Stimulated activated CD8-positive, alpha-beta memory T cell treated with anti-CD3 and anti-CD28 coated beads, Interleukin-7, amount 100 ng/mL, for 24 hours (primary cell): ENCODE measurements around the gene PPHLN1.

Experiments used
- DNase-seq: peaks from one replicate; pipeline ENCODE4 v3.0.0-alpha.2; 2020; ENCODE audit warnings: low read depth

The PPHLN1 gene

DNA sequence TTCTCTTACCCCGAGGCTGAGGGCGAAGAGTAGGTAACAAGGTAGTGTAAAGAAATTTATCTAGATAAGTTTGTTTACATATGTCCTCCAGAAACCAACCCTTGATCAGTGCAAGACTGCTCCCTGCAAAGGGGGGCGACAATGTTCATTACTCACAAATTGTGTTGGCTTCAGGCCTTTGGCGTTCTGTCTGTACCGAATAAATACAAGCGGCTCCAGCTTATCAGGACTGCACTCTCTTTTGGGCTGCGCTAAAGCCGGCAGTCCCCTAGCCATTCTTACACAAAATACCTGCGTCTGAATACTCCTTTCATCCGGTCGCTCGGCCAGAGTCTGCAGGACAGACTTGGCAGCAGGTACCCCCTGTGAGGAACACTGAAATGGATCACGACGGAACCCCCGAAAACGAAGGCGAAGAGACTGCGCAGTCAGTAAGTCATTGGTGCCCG lies 116.4 kb downstream of the PPHLN1 start:
- no peak for DNase-seq

DNA sequence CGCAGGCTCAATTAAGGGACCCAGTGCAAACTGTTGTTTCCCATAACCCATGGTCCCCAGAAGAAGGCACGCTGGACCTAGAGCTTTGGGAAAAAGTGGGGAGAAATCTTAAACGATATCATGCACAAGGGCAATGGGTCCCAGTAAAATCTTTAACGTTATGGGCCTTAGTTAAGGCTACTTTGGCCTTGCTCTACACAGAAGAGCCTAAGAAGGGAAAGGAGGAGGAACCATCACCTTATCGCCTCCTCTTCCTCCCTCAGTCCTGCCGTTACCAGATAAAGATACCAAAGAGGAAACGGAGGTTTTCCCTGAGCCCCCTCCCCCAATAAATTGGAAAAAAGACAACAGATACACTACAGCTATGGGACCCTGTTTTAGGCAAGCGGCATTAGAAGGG lies 116.9 kb downstream of the PPHLN1 start:
- DNase-seq = no peak

DNA sequence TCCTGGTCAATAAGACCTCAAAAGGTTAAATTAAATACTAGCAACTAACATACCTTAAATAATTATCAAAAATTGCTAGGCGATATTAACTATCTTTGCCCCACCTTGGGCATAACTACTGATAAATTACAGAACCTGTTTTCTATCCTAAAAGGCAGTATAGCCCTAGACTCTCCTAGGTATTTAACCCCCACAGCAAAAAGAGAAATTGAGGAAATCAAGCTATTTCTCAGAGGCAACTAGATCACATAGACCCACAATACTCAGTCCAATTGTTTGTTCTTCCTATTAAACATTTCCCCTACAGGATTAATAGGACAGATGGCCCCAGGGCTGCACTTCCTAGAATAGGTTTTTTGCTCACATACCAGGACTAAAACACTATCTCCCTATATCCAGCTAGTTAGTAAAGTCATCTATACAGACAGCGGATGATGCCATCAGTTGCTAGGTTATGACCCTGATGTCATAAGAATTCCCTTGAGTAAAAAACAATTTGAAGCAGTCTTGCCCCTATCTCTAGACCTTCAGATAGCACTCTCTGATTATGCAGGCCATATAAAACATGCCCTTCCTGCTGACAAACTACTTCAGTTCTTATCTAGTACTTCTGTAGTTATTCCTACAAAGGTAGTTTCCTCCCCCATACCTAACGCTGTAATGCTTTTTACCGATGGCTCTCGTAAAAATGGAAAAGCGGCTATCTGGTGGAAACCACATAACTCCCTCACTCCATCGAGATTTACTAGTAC lies 118.4 kb downstream of the PPHLN1 start:
- DNase-seq = no peak

DNA sequence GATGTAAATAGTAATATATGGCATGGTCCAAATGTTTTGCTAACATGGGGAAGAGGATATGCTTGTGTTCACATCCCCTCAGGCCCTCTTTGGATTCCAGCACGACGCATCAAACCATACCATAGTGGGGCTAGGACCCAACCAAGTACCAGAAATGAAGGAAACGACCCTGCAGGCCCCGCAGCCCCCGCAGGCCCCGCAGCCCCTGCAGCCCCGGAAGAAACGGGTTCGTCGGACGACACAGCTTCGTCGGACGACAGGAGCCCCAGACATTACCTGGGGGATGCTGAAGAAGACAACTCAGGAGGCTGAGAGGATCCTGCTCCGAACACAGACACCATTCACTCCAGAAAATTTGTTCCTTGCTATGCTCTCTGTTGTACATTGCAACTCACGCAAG lies 119.9 kb downstream of the PPHLN1 start:
- DNase-seq = no peak

DNA sequence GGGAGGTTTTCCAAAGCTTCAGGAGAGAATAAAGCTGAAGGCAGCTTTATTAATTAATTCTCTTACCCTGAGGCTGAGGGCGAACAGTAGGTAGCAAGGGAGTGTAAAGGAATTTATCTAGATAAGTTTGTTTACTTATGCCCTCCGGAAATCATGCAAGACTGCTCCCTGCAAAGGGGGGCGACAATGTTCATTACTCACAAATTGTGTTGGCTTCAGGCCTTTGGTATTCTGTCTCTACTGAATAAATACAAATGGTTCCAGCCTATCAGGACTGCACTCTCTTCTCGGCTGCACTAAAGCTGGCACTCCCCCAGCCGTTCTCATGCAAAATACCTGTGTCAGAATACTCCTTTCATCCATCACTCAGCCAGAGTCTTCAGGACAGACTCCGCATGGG lies 120.8 kb downstream of the PPHLN1 start:
- no peak for DNase-seq

DNA sequence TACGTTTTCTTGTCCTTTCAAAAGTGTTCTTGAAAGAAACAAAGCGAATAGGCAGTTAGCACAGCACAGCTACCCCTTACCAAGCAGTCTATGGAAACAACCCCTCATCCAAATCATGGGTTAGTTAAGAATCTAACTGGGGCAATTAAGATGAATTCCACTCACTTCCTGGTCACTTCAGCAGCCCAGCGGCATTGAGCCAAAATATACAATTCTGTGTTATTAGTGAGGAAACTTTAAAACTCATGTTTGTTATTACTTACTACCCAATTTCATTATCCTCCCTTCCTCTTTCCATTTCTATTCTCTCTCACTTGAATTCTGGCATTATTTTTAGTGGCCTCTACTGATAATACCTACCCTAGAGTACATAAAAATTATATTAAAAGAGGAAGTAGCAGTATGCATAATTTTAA lies 121.4 kb downstream of the PPHLN1 start:
- no peak for DNase-seq

DNA sequence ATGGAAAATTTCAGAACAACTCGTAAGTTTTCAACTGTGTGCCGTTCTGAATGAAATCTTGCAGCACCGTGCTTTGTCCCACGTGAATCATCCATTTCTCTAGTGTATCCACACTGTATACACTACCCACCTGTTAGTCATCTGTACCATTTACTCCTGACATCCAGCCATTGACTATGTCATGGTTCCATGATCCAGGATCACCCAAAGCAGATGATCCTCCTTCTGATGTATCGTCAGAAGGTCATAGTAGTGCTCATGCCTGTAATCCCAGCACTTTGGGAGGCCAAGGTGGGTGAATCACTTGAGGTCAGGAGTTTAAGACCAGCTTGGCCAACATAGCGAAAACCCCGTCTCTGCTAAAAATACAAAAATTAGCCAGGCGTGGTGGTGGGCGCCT lies 122.9 kb downstream of the PPHLN1 start:
- no peak for DNase-seq

DNA sequence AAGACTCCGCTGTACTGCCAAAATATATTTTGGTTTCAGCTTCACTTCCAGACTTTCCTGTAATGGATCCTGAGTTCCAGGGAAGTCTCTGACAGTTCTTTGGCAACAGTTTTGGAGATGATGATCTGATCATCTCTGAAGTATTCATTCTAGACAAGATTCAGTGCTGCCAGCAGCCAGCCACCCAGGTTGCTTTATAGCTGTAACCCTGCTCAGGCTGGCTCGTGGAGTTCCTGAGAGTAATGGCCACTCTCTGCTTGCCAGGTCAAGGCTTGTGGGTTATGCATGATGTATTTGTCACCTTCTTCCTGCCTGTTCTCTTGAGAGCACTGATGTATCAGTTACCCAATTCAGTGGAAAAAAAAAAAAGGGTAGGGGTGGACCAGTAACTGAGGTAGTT lies 124.3 kb downstream of the PPHLN1 start:
- no peak for DNase-seq

DNA sequence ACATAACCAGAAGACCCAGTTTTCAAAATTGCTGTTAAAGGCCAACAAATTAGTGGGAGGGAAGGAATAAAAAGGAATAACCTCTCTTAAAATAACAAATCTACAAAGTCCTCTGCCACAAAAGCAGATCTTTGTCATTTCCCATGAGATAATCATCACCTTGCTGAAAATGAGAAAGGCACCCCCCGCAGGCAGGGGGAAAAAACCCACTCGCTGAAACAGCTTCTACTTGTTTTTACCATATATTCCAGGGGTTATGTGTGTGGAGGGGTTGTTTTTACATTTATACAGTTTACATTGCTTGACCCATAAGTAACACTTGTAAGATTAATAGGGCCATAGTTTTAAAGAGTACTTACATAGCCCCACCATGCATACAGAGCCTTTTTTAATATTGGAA lies 132.6 kb downstream of the PPHLN1 start:
- DNase-seq = no peak

DNA sequence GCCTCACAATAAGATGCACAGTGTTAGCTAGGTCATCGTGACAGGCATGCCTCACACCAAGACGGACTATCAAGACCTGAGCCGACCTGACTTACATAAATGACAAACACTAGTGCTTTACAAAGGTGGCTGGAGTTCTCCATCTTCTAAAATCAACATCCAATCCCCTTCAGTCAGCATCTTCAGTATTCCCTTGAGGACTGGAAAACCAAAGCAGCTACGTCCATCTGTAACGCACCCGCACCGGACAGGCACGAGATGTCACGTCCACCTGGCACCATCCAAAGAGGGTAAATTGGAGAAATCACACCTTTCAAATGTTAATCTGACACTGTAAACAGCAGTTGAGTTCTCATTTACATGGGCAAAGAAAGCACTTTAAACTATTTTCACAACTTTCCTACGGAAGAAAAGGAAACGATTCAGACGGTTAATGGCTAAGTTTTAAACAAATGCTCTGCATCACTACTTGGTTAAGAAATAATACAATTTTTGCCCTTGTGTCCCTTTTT lies 133.4 kb downstream of the PPHLN1 start:
- DNase-seq = no peak

DNA sequence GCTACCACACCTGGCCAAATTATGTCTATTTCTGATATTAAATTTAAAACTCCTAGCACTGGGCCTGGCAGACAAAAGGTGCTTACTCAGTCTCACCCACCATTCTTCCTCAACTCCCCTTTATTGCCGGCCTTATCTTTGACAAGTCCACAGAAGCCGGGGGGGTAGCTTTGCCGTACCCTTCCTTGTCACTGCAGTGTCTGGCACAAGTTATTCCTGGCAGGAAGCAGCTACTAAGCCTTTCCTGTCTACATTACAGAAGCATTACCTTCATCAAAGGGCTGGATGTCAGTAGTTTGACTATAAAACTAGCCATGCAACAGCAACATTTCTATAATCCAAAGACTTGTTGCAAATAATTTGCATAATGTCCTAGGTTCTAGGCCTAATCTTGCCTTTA lies 136.5 kb downstream of the PPHLN1 start:
- no peak for DNase-seq

DNA sequence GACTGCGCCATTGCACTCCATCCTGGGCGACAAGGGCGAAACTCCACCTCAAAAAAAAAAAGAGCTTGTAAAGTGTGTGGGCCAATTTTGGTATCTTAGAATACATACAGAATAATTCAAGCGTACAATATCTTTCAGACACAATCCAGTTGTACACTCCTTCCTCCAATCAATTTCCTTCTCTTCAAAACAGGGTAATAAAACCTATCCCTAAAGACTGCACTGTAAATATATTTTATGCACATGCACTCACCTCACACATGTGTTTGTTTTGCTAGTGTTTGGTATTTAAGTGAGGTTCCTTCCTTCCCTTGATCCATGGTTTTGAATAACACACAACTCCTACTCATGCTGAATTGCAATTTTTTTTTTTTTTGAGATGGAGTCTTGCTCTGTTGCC lies 137.7 kb downstream of the PPHLN1 start:
- DNase-seq = no peak

DNA sequence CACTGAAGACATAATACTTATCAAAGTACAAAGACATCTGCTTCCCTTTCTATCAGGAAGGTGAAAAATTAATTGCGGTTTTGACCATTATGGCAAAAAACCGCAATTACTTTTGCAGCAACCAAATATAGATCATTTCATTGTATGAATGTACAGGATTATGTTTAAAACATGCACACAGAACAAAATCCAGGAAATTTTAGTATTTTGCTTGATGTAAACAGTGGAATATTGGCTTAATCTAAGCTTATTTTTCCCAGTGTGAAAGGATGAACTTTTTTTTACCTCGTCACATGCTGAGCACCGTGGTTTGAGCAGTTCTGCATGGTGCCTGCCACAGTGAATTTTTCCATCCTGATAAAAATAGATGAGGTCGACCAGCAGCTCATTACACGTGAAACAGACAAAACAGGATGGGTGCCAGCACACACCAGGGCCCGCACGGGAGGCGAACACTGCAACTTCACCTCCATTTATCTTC lies 142.4 kb downstream of the PPHLN1 start:
- no peak for DNase-seq

DNA sequence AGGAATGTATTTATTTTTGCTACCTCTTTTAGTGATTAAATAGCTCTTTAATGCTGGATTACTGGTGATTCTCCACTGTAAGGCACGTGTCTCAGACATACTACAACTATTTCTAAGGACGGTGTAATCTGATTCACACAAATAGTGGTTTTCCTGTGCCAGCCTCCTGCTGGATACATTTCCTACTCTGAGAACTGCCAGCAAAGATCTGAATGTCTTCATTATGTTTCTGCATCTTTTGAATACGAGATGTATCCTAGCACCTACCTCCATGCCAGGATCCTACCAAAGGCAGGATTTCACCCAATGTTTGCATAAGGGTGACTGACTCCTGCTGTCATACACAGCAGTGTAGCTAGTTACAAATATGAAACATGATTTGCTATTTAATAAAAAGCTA lies 143.0 kb downstream of the PPHLN1 start:
- DNase-seq = no peak

DNA sequence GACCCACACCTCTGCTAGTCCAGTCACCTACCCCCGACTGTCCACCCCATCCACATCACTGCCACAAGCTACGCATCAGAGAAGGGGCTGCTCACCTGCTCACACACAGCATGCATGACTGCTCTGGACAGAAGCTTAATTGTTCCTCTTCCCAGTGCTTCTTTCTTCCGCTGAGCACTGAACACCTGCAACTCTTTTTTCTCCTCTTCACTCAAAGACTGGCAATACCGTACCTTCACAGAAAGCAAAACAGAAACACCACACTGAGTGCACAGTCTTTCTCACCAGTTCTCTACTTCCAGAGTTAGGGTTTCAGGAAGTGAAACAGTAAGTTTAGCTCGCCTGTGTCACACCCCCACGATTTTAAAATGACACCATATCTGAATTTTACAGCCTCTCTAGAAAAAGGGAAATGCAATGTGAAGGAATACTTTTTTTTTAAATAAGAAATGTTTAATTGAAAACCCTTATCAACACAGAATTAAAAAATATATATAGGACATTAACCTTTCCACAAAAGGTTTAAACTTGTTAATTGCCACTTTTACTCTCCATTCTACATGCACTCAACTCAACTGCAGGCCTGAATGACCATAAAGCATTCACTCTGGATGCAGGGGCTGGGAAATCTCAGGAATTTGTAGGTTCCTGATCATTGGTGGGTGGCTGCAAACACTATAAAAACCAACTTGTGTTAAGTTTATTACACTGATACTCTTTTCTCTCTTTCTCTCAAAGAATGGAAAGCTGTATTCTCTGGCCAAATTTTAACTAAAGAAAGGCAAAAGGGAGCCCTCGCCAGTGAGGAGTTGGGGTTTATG lies 143.6 kb downstream of the PPHLN1 start:
- DNase-seq = no peak

DNA sequence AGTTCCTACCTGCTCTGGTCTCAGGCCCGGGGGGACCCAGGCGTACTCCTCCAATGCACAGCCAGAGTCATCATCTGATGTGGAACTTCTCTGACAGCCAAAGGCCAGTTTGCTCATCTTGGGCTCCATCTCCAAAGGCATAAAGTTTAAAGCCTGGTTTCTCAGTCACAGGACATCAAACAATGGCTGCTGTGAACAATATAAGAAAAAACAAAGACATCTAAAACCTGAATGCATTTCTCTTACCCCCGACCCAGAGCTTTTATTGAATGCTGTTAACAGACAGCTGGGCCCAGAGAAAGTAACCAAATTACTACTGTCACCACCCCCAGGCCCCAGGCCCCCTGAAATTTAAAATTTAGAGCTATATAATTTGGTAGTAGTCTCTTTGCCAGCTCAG lies 146.4 kb downstream of the PPHLN1 start:
- DNase-seq = no peak

DNA sequence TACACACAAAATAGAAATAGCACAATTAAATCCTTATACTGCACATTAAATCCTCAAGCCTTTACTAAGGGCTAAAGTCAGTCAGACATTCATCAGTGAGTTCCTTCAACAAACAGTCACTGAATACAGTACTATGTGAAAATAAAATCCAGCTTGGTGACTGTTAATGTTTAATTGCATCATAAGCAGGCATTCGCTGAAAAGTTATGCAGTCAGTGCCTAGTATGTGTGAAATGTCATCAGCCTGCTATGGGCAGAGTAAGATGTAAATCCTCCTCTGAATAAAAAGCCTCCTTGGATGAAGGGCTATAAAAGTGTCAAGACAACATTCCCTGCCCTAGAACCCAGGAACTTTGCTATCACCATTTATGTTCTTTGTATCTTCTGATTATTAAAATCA lies 147.2 kb downstream of the PPHLN1 start:
- no peak for DNase-seq

DNA sequence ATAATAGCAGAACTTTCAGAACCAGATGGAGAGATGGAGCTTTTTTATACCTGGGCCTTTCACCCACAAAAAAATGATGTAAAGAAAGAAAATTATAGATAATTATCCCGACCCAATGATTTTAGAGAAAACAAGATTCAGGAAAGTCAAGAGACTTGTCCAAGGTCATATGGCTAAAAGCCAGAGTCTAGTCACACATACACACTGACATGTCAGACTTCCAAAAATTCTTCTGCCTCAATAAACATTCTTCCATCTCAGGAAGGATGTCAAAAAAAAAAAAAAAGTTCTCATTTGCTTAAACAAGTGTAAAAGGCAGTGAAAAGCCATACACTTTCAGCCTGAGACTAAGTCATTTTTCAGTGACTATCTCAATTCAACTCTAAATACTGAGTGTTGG lies 147.6 kb downstream of the PPHLN1 start:
- DNase-seq = no peak

DNA sequence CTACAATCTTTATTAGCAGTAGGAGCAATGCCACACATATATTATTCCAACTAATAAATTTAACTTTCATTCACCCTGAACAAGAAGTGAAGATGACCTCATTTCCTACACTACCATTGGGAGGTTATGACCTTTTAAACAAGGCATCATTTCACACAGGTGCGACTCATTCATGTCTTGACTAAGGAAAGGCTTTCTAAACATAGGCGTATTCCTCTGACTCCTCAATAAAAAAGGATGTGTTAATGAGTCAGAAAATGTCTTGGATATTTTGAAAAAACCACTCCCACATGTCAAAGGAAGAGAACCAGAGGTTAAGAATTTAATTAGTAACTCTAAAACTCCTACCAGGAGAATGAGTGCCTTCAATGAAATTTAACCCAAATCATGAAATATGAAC lies 148.4 kb downstream of the PPHLN1 start:
- DNase-seq = no peak

DNA sequence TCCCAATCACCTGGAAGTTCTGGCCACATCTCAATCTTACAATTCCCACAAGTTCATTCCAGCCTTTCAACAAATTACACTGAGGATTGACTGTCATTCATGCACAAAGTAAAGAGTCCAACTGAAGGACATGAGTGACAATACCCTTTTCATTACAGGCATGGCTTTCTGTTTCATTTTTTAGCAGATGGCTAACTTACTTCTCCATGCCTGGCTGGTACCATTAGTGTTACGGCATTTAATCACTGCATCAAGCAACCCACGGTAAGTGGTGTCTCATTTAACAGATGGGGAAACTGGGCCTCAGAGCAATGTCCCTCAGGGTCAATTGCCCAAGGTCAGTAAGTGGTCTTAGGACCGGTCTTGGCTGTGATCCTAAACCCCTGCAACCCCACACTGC lies 149.1 kb downstream of the PPHLN1 start:
- DNase-seq = no peak

DNA sequence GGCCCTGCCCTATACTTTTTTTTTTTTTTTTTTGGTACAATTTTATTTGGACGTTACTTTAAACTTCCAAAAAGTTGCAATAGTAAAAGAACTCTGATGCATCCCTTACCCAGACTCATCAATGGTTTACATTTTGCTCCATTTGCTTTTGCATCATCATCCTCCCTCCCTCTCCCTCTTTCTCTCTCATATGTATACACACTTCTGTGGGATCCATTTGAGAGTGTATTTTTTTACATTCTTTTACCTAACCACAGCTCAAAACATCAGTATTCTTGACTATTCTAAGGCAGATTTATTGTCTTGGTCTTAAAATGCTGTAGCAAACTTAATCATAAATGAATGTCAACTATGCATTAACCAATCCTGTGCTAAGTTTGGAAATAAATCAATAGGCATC lies 152.0 kb downstream of the PPHLN1 start:
- no peak for DNase-seq

DNA sequence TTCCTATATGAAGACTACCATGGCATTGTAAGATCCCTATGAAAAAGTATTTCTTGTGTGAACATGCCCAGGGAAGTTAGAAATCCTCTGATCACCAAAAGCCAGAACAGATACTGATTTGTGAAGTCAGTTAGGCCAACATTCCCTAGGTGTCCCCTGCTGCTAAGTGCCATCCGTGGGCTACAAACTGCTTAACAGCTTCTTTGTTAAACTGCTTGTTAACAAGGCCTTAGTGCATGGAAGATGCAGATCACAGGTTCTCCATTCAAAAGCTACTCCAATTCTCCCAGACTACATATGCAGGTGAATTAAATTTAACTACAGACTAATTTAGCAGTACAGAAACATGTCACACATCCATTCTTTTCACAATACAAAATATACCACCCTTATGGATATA lies 155.4 kb downstream of the PPHLN1 start:
- DNase-seq = no peak

DNA sequence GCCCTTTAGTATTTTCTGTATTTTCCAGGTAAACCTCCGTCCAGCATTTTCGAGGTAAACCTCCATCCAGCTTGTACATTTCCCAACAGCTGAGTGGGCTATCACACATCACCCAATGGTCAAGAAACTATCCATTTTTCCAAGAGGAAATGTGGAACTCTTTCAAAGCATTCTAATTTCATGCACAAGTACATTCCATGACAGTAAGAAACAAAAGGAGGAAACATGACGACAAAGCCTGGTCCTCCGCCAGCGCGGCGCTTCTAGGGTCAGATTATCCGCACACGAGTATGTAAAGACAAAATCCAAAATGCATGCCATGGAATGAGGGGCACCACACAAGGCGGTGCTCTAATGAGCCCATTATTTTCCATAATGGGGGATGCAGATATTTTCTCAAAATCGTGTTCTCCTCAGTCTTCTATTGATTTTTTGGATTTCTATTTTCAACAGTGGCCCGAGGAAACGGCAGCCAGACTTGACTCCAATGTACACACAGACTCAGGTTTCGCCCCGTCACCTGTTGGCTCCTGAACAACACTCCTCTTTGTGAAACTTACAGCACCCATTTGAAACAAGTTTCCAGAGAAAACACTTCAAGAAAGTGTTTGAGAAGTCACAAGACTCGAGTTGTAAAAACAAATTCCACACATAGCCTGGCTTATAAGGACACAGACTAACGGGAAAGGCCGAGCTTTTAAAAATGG lies 156.2 kb downstream of the PPHLN1 start:
- no peak for DNase-seq
